Right lobe of liver (tissue), 6 donors: ENCODE measurements around the gene CDKAL1. TPM values are rescaled to one million over a fixed set of nuclear protein-coding genes. Genes with fewer than 3 reads are reported as not detected.

Experiments used
- ATAC-seq, 4 donors: fragments of 200-7000 bp; cut with Tn5 transposase; one replicate each; pipeline ENCODE4 v1.9.1; 2020; ENCODE audit warnings: mild to moderate bottlenecking in 4 of 4, moderate library complexity in 4 of 4
- DNase-seq, 3 donors: peaks; one replicate each; pipeline ENCODE4 v3.0.0-alpha.2; 2020
- H3K27ac ChIP-seq, 3 donors: fragments of 200-600 bp; one replicate each; pipeline ENCODE4 v1.8.0; 2022
- H3K27me3 ChIP-seq, 2 donors: fragments of 200-600 bp; one replicate each; pipeline ENCODE4 v1.8.0; 2022
- H3K36me3 ChIP-seq, 4 donors: fragments of 200-600 bp; sonication (generic) in 1 of 4; one replicate each; pipeline versions ENCODE4 v1.5.1 to v1.8.0; 2017 to 2022; ENCODE audit warnings: control low read depth in 1 of 4
- H3K4me1 ChIP-seq, 4 donors: fragments of 200-600 bp; sonication (generic) in 1 of 4; one replicate each; pipeline versions ENCODE4 v1.5.1 to v1.8.0; 2017 to 2022; ENCODE audit warnings: control low read depth in 1 of 4
- H3K4me3 ChIP-seq, 3 donors: fragments of 200-600 bp; one replicate each; pipeline ENCODE4 v1.8.0; 2022
- H3K9me3 ChIP-seq, 4 donors: fragments of 200-600 bp; sonication (generic) in 1 of 4; one replicate each; pipeline versions ENCODE4 v1.5.1 to v1.8.0; 2017 to 2022; ENCODE audit warnings: control low read depth in 1 of 4
- CTCF ChIP-seq, 4 donors: fragments of 200-600 bp in 3 of 4; fragments of 450-650 bp in 1 of 4; IDR thresholded peaks; one replicate each; pipeline versions ENCODE4 v1.5.1 to v1.8.0; 2016 to 2022; ENCODE audit warnings: antibody characterized with exemption in 4 of 4, mild to moderate bottlenecking in 2 of 4
- POLR2A ChIP-seq: fragments of 450-650 bp; IDR thresholded peaks from one replicate; pipeline ENCODE4 v1.6.1; 2017; ENCODE audit warnings: antibody characterized with exemption, mild to moderate bottlenecking
- WGBS: methylation state at CpG from one replicate; pipeline ENCODE4 v1.1.6; 2018; ENCODE audit warnings: low coverage, low lambda C conversion rate; ENCODE audit not compliant: insufficient coverage; ENCODE audit errors: missing lambda C conversion rate; 5-methylcytosine and 5-hydroxymethylcytosine counted together
- intact Hi-C, 2 donors: fragments of 100-400 bp; cut with DNase I; formaldehyde crosslinking; loops; one replicate each; pipeline versions ENCODE4 v1.11.2 to v1.14.1; 2022
- total RNA-seq, 6 experiments: library from RNA; depleted of rRNA in 2 of 6; stranded (reverse); fragments of >200 nt in 2 of 6; fragmentation: NEBNext Ultra II Directional in 3 of 6; extraction: Animal tissue kit (Norgen Biotek cat#: 25700) in 3 of 6; gene quantifications; one replicate each; pipeline versions ENCODE4 v1.1.0 to v1.2.4, GENCODE V29; 2016 to 2023
- donor health status: DM: no; HTN: yes; CAD: no.
- donor health status: DM: no; HTN: no; CAD: no.
- donor health status: DM: no; HTN: no; CAD: no.
- donor health status: DM: no; HTN: yes; CAD: no.
- donor health status: DM: no; HTN: yes; CAD: no.

Gene CDKAL1
- total RNA-seq, 6 experiments from 2014 or later, result 4.5 to 7.0 (median 6.2) TPM

GRCh38 chr6:20946890-20947289, 412.6 kb downstream of the CDKAL1 start:
- TF ChIP-seq POLR2A, result no peak
- no peak for TF ChIP-seq CTCF (IDR thresholded peaks at IDR 0.05)
- ATAC-seq (no peak), DNase-seq (no peak)
- Histone ChIP-seq H3K4me3 (no peak overlapping the region), H3K27ac (no peak overlapping the region), H3K4me1 (no peaks in the 10 kb centered on the region), H3K36me3 (no peaks in the 10 kb centered on the region), H3K27me3 (no peaks in the 10 kb centered on the region), H3K9me3 (peaks cover 0 to 6% (median 0%) of the 10 kb centered on the region in 4 donors)
- intact Hi-C loops, result no loop called here
- 85% methylated on average over 2 of the region's 2 CpGs for WGBS

GRCh38 chr6:20947977-20948376, 413.7 kb downstream of the CDKAL1 start:
- no peak overlapping the region for H3K27ac ChIP-seq
- no peaks in the 10 kb centered on the region for H3K36me3 ChIP-seq
- no peaks in the 10 kb centered on the region for H3K27me3 ChIP-seq
- H3K9me3 ChIP-seq, result peaks cover 0 to 4% (median 0%) of the 10 kb centered on the region in 4 donors
- H3K4me1 ChIP-seq, result no peaks in the 10 kb centered on the region
- TF ChIP-seq CTCF (IDR thresholded peaks at IDR 0.05) (no peak), POLR2A (no peak)
- no peak for ATAC-seq
- no peak for DNase-seq
- H3K4me3 ChIP-seq, result no peak overlapping the region
- intact Hi-C loops, result no loop called here

DNA sequence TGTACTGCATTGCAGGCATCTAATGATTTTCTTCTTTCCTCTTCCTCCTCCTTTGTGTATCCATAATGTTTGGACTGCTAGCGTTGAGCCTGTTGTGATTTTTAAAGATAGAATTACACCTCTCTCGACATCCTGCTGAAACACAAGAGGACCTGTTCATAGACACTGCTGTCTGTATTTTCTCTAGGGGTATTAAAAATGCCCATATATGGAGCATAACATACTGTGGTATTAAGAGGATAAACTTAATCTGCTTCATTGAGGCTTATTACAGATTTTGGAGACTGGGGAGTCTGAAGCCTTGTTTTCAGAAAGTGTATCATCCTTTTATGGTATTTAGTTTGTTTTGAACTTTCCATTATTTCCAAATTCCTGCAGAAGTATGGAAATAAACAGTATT, 414.3 kb downstream of the CDKAL1 start:
- Histone ChIP-seq H3K27me3 (no peaks in the 10 kb centered on the region), H3K9me3 (no peaks in the 10 kb centered on the region), H3K27ac (no peak overlapping the region), H3K36me3 (no peaks in the 10 kb centered on the region), H3K4me1 (no peaks in the 10 kb centered on the region), H3K4me3 (no peak overlapping the region)
- ATAC-seq (no peak), DNase-seq (no peak)
- 67% methylated on average over 2 of the region's 2 CpGs for WGBS
- intact Hi-C loops, result no loop called here
- TF ChIP-seq POLR2A, result no peak

- intact Hi-C loops, result no loop called here
- DNase-seq, result no peak
- no peak for TF ChIP-seq CTCF (IDR thresholded peaks at IDR 0.05)
- TF ChIP-seq POLR2A, result no peak
- no peaks in the 10 kb centered on the region for H3K27me3 ChIP-seq
- H3K4me1 ChIP-seq, result no peaks in the 10 kb centered on the region
- no peak overlapping the region for H3K27ac ChIP-seq
- 100% methylated on average over 1 of the region's 1 CpG for WGBS
- H3K9me3 ChIP-seq, result no peaks in the 10 kb centered on the region
- H3K36me3 ChIP-seq, result no peaks in the 10 kb centered on the region
- H3K4me3 ChIP-seq, result no peak overlapping the region
- no peak for ATAC-seq
Measured at GRCh38 chr6:20949138-20949537, 414.9 kb downstream of the CDKAL1 start.

GRCh38 chr6:20952699-20953474, 418.6 kb downstream of the CDKAL1 start:
- ATAC-seq, result peak in 1 of 4 donors; percentile 56
- Histone ChIP-seq H3K9me3 (no peaks in the 10 kb centered on the region), H3K27ac (no peak overlapping the region), H3K4me1 (peaks cover 0 to 3% (median 0%) of the 10 kb centered on the region in 4 donors), H3K4me3 (no peak overlapping the region), H3K27me3 (no peaks in the 10 kb centered on the region), H3K36me3 (no peaks in the 10 kb centered on the region)
- no peak for DNase-seq
- intact Hi-C loops, result no loop called here
- TF ChIP-seq CTCF (IDR thresholded peaks at IDR 0.05) (no peak), POLR2A (no peak)
- 88% methylated on average over 4 of the region's 5 CpGs for WGBS
